HG03064 (cell line): ENCODE results near the gene DGCR2.
"Not testable (repeated sequence)": the region's sequence is repeated elsewhere in the genome, so short reads cannot be mapped to it uniquely, and the experiment has no call there.

ENCODE experiments used
- ATAC-seq: cut with Tn5 transposase; IDR thresholded peaks from one replicate; pipeline ENCODE4 v1.9.1; 2021; ENCODE audit warnings: low read depth; ENCODE audit not compliant: unreplicated experiment

DGCR2 gene

DNA sequence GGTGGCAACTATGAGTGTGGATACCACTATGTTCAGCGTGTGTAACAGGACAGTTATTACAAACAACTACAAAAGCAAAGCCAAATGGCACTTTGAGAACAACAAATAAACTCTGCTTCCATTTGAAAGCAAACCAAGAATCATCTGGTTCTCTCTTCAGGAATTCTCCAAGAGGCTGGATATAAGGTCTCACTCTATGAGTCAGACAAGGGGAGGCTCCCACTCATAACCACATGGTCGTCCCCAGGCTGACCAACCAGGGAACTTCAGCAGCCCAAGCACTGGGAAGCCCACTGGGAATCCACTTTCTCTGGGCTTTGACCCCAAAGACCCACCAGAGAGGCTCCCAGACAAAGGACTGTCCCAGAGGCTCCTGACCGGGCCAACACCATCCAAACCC, 35.3 kb downstream of the DGCR2 start:
- no peak for ATAC-seq

DNA sequence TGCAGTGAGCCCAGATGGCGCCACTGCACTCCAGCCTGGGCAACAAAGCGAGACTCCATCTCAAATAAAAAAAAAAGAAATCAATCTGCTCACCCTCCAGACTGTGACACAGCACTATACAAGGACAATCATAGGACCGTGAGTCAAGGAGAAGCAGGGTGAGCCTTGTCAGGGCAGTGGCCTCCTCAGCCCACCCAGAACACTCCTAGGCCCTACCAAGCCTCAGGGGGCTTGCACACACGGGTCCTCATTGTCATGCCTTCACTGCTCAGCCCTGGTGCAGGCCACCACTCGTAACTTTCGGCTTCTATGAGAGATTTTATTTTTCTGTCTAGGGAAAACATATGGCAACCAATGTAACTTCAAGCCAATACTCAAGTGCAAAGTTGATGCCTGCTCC, 35.8 kb downstream of the DGCR2 start:
- no peak for ATAC-seq

DNA sequence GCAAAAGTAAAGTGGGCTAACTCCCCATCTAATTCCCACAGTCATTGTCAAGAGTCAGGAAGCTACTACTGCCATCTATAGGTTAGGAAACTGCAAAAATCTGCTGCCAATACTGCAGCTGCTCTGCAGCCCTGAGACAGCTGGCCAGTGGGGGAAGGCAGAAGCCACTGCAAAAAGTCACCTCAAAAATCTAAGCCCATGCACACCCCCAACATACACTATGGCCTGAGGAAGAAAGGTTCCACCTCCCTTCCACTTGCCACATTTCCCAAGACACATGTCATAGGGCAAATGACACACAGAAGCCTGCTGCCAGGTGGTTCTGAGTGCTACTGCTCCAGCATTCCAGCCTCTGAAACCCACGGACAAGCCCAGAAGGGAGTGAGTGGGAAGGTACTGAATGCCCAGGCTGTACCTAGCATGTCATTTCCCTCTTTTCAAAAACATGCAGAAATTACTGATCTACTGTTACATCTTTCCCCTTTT, 36.9 kb downstream of the DGCR2 start:
- no peak for ATAC-seq

DNA sequence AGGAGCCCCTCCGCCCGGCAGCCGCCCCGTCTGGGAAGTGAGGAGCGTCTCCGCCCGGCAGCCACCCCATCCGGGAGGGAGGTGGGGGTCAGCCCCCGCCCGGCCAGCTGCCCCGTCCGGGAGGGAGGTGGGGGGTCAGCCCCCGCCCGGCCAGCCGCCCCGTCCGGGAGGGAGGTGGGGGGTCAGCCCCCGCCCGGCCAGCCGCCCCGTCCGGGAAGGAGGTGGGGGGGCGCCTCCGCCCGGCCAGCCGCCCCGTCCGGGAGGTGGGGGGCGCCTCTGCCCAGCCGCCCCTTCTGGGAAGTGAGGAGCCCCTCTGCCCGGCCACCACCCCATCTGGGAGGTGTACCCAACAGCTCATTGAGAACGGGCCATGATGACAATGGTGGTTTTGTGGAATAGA, 37.6 kb downstream of the DGCR2 start:
- not testable (repeated sequence) for ATAC-seq

DNA sequence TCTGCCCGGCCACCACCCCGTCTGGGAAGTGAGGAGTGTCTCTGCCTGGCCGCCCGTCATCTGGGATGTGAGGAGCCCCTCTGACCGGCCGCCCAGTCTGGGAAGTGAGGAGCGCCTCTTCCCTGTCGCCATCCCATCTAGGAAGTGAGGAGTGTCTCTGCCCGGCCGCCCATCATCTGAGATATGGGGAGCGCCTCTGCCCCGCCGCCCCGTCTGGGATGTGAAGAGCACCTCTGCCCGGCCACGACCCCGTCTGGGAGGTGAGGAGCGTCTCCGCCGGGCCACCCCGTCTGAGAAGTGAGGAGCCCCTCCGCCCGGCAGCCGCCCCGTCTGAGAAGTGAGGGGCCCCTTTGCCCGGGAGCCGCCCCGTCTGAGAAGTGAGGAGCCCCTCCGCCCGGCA, 38.1 kb downstream of the DGCR2 start:
- not testable (repeated sequence) for ATAC-seq

DNA sequence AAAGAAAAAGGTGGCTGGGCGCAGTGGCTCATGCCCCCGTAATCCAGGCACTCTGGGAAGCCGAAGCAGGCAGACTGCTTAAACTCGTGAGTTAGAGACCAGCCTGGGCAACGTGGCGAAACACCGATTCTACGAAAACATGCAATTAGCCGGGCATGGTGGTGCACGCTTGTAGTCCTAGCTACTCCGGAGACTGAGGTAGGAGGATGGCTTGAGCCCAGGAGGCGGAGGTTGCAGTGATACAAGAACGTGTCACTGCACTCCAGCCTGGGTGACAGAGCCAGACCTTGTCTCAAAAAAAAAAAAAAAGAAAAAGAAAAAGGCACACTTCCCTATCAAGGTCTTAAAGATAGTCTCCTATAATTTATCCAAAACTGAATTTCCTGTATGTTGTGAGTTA, 39.4 kb downstream of the DGCR2 start:
- ATAC-seq: no peak

DNA sequence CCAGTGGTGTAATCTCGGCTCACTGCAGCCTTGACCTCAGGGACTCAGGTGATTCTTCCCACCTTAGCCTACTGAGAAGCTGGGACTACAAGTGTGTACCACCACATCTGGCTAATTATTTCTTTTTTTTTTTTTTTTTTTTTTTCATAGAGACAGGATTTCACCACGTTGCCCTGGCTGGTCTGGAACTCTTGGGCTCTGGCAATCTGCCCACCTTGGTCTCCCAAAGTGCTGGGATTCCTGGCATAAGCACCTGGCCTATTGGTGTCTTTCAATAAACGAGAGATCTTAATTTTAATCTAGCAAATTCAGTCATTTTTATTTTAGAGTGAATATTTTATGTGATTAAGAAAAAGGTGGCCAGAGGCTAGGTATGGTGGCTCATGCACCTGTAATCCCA, 40.1 kb downstream of the DGCR2 start:
- no peak for ATAC-seq

DNA sequence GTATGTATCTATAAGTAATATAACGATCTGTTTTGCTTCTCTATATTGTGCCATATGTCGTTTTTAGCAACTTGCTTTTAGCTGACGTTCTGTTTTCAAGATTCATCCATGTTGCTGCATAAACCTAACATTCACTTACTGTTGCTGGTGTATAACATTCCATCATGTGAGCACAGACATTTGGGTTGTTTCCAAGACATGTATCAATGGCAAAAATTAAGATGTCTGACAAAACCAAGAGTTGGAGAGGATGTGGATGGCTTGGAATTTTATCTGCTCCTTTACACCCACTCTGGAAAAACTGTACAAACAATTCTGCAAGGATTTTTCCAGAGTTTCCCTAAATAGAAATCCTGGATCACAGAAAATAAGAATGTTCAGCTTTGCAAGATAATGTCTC, 40.9 kb downstream of the DGCR2 start:
- ATAC-seq: no peak

DNA sequence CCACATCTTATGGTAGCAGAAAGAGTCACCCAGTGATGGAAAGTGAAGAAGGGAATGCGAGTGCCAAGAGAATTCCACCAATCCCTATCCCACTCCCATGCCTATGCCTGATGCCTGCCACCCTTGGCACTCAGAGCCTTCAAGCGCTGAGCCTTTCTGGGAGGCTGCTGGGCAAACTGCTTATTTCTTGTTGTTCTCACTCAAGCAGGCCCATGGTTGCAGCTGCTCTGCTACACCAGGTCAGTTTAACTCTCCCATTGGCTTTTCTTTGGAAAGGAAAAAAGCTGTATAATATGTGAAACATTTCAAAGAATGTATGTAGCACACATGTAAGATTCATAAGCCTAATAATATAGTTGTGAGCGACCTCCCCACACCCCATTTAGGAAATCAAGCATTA, 41.4 kb downstream of the DGCR2 start:
- no peak for ATAC-seq

DNA sequence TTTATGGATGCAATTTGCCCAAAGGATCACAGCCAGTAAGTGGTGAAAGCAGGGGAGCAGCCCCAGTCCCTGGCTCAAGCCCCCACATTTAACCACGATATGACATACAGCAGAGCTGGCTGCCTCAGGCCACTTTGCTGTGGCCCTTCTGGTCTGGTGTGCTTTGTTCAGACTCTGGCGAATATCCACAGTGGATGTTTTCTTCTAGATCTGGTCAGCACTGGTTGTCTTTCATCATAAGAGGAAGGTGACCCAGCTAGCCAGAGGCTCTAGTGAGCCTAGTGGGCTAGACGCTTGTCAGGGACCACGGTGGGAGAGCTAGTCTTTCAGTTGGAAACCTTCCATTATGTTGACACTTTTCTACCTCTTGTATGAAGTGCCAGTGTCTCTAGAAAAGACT, 42.5 kb downstream of the DGCR2 start:
- no peak for ATAC-seq

DNA sequence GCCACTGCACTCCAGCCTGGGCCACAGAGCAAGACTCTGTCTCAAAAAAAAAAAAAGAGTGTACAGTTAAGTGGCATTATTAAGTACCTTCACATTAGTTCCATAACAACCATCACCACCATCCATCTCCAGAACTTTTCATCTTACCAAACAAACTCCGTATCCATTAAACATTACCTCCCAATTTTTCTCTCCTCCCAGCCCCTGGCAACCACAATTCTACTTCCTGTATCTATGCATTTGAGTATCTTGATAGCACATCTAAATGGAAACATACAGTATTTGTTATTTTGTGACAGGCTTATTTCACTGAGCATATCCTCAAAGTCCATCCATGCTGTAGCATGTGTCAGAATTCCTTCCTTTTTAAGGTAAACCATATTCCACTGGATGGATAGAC, 46.8 kb downstream of the DGCR2 start:
- no peak for ATAC-seq

DNA sequence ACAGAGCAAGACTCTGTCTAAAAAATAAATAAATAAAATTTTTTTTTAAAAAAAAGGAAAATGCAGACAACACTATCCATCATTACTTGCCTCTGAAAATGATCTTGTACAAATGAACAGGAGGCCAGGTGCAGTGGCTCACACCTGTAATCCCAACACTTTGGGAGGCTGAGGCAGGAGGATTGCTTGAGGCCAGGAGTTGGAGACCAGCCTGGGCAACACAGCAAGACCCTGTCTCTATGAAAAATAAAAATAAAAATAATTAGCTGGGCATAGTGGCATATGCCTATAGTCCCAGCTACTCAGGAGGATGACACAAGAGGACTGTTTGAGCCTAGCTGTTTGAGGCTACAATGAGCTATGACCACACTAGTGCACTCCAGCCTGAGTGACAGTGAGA, 49.4 kb downstream of the DGCR2 start:
- not testable (repeated sequence) for ATAC-seq

DNA sequence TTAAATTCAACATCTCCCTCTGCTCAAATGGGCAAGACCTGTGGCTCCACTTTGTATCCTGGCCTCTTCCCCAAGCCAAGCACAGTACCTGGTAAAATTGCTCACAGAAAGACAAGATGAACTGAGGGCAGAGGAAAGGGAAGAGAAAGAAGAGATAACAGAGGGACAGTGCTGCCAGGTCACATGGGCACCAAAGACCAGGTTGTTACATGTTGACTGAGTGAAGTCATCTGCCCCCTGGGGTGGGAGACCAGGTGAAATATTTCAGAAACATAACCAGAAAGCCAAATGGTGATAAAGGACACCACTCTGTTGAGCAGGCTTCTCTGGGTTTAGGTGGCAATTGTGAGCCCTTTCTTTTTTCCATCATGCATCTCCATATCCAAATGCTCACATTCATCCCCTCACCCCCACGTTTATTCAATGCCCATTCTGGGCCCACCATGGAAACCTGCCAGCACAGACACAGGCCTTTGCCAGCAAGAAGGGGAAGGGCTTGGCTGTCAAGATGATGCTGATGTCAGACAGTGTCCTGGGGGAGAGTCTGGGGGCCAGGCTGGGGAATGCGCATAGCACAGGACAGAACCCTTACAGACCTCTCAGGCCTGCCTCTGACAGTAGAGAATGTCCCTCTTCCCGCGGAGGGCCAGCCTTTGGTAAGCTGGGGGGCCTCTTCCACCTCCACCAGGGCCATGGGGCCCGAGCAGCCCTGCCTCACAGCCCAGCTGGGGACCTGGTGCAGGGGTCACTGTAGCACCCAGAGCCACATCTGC, 51.6 kb downstream of the DGCR2 start:
- ATAC-seq: no peak

DNA sequence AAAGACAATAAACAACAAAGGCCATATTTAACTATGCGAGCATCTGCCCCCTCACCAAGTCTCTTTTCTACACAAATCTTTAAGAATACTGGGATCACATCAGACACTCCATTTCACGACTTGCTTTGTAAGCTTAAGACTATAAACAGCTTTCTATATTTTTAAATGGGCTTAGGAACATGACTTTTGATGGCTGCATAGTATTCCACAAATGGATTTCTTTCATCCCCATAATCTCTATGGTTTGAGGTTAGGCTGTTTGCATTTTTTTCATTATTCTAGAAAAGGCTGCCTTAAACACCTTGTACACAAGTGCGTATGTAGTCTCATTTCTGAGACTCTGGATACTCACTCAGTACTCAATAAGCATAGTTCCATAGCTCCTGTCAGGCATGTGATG, 52.8 kb downstream of the DGCR2 start:
- ATAC-seq: no peak

DNA sequence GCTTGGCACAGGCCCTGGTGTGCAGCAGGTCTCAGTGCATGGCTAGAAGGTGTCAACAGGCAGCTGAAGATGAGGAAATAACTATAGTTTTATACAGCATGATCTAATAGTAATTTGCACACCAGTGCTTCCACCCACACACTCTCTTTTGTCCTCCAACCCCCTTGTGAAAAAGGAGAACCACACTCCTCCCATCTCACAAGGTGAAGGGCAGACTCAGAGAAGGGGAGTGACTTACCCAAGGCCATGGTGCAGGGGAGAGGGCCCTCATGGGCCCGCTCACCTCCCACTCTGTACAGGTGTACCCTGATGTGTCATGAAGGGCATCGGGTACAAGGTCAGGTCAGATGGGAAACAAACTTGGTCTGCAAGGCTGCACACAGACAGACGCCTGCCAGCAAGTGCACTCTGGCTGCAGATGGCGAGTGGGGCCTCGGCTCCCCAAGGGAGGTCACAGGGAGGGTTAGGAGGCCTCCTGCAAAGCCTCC, 53.4 kb downstream of the DGCR2 start:
- ATAC-seq: no peak

DNA sequence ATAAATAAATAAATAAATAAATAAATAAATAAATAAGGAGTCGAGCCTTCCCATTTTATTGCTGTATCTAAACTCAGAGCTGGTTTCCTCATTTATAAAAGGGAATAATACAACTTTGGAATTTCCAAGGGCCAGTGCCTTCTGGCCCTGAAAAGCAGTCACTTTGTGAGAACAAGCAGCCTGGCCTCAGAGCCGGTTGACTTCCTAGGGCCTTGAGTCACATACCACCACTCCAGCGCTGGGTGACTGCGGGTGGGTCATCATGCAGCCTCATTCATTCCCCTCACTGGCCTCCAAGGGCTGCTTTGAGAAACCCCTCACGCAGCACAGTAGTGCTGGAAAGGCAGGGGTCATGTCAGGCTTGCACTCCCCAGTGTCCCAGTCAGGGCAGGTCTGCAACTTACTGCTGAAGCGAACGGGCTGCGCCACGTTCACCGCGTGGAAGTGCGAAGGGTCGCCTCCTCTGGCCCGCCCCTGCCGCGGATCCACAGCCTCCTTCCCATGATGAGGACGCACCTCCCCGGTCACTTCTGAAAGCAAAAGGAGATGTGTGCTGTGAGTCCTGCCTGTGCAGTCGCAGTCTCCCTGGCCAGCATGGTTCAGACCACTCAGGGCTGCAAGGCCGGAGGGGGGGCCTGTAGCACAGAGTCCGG, 54.4 kb downstream of the DGCR2 start:
- no peak for ATAC-seq

DNA sequence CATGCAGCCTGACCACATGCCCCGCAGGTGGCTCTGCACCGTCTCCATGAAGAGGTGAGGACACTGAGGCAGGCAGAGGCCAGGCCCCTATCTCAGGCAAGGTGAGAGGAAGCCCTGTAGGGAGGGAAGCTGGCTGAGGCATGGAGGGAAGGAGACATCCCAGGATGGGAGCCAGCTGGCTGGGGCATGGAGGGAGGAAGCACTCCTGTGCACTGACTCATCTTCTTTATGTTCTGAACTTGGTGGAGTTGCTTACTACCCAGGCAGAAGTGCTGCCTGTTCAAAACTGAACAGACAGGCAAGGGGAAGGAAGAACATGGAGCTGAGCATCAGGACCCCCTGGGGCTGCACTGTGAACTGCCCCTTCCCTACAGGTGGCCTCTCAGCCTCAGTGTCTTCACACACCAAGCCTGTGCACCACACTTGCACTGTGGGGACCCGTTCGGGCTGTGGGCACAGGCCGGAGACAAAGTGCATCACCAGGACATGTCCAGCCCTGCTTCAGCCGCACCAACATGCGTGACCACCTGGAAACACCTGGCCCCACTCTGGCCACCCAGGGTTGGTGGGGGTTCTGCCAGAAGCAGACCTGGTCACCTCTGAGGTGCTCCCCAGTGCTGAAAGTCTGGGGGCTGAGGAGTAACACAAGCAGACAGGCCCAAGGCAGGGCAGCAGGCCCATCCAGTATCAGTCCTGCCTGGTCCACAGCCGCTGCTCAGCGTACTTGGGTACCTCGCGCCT, 55.5 kb downstream of the DGCR2 start:
- ATAC-seq: no peak

DNA sequence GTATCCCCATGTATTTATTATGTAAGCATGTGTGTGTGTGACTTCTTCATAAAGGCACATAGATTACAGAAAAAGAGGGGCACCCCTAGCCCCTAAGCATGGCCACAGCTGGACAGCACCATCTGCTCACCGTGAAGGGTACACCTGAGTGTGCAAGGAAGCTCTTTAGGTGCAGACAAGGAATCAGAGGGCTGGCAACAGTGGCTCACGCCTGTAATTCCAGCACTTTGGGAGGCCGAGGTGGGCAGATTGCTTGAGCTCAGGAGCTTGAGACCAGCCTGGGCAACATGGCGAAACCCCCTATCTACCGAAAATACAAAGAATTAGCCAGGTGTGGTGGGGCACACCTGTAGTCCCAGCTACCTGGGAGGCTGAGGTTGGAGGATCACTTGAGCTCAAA, 56.3 kb downstream of the DGCR2 start:
- ATAC-seq: no peak

DNA sequence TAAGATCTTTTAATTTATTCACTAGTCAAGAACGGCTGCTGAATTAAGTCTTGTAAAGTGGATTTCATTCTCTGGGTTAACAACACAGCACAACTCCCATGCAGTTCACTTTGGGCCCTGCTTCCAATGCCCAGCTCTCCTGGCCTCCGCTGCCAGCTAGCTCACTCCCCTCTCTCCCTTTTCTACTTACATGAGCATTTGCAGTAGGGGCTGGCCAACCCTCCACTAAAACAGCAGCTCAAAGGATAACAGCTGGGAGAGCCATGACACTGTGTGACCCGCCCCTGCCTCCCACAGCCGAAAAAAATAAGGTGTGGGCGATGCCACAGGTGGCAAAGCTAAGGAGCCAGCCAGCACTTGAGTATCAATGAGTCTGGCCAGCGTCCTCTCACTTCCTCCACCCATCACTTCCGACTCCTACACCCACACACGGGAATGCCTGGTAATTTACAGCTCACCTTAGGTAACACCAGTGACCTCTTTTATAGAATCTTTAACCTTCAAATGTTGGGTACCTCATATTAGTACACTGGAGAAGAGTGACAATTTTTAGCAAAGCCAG, 56.8 kb downstream of the DGCR2 start:
- no peak for ATAC-seq

DNA sequence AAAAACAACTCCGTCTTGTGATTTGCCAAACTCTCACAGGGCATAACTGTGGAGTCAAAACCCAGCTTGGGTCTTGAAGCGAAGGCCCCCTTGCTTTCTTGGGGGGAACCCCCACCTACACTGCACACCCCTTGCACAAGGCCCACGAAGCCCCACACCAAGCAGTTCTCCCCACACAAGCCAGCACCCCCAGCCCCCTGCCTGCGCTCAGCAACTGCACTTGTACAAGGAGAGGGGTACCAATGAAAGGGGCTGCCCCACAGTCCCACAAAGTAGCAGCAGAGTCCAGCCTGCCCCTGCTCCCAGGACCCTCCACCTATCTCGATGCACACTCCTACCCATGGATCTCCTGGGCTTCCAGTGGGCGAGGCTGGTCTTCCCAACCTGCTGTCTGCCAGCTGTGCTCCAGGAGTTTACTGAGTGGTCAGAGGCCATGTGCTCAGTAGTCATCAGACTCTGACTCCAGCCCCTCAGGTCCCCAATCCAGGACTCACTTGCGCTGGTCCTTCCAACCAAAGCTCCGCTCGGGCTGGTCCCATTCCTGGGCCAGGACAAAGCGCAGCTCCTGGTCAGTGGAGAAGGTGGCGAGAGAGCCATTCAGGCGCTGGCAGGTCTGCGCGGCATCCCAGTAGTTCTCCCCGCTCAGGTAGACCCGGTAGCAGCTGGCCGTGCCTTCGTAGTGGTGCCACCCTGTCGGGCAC, 57.7 kb downstream of the DGCR2 start:
- no peak for ATAC-seq
